ENCODE results near the gene SUPT3H. TPM values are rescaled to one million over a fixed set of nuclear protein-coding genes. Genes with fewer than 3 reads are reported as not detected.

Gene SUPT3H
- total and polyA plus RNA-seq, 2 of the 8 experiments (the other 6 are each of a cell fraction or from before 2014, with no cell fraction given): 18.8 to 23.0 TPM

DNA sequence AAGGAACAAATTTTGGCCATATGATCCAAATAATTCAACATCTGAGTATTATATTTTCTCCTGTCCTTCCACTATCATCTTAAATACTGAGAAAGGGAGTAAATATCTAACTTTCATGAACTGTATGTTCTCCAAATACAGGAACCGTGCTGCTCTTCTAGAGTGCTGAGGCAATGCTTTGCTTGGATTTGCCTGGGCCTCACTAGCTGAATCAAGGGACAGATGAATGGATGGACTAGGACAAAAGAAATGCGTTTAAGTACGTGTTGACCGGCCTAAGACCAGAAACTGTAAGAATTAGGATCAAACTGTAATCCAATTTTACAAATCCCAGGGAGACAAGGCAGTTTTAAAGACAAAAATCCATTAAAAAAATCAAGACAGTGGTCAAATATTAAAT lies 412.0 kb downstream of the SUPT3H start (continued):
- TF ChIP-seq, protein P1, sequence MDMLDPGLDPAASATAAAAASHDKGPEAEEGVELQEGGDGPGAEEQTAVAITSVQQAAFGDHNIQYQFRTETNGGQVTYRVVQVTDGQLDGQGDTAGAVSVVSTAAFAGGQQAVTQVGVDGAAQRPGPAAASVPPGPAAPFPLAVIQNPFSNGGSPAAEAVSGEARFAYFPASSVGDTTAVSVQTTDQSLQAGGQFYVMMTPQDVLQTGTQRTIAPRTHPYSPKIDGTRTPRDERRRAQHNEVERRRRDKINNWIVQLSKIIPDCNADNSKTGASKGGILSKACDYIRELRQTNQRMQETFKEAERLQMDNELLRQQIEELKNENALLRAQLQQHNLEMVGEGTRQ (IDR thresholded peaks at IDR 0.05; ENCODE audit: low read length): no peak
- TF ChIP-seq SP1 (IDR thresholded peaks at IDR 0.05; ENCODE audit: low read depth, low read length): no peak
